HG02981 (cell line): ENCODE measurements around the gene PAFAH2.

Source experiments
- ATAC-seq: cut with Tn5 transposase; IDR thresholded peaks from one replicate; pipeline ENCODE4 v1.9.1; 2021; ENCODE audit warnings: mild to moderate bottlenecking, moderate library complexity; ENCODE audit not compliant: unreplicated experiment

Gene PAFAH2

GRCh38 chr1:25997828-25998761 lies at the start of gene PAFAH2:
Gene PAFAH2, minus strand, starts transcription at chr1:25998063. Its CDS starts 7,247 bp downstream, at chr1:25990816.
- ATAC-seq = peak; percentile 97

- no peak for ATAC-seq
Measured at GRCh38 chr1:26047278-26047874, 49.5 kb upstream of the PAFAH2 start.

GRCh38 chr1:26046246-26047095 lies 48.6 kb upstream of the PAFAH2 start:
- ATAC-seq = no peak

GRCh38 chr1:26045722-26046245 lies 47.9 kb upstream of the PAFAH2 start, which contains the start of gene SLC30A2:
Gene SLC30A2, minus strand, starts transcription at chr1:26046118. Its CDS starts 222 bp downstream, at chr1:26045896.
- no peak for ATAC-seq

- ATAC-seq = no peak
Measured at GRCh38 chr1:26044971-26045721, 47.3 kb upstream of the PAFAH2 start.

GRCh38 chr1:26044414-26044813 lies 46.6 kb upstream of the PAFAH2 start:
- ATAC-seq = no peak

GRCh38 chr1:26043765-26044164 lies 45.9 kb upstream of the PAFAH2 start:
- no peak for ATAC-seq

- ATAC-seq = no peak
Measured at GRCh38 chr1:26041978-26042377, 44.1 kb upstream of the PAFAH2 start.

- no peak for ATAC-seq
Measured at GRCh38 chr1:26041401-26041800, 43.5 kb upstream of the PAFAH2 start.

GRCh38 chr1:26038904-26039303 lies 41.0 kb upstream of the PAFAH2 start:
- no peak for ATAC-seq

- no peak for ATAC-seq
Measured at GRCh38 chr1:26038477-26038876, 40.6 kb upstream of the PAFAH2 start.

GRCh38 chr1:26037904-26038303 lies 40.0 kb upstream of the PAFAH2 start:
- ATAC-seq = no peak

GRCh38 chr1:26036756-26037281 lies 39.0 kb upstream of the PAFAH2 start:
- ATAC-seq = no peak

- ATAC-seq = peak; percentile 53
Measured at GRCh38 chr1:26035959-26036755, 38.3 kb upstream of the PAFAH2 start.

GRCh38 chr1:26035203-26035958 lies 37.5 kb upstream of the PAFAH2 start:
- ATAC-seq = peak; percentile 90

GRCh38 chr1:26034504-26035202 lies 36.8 kb upstream of the PAFAH2 start:
- ATAC-seq = no peak

GRCh38 chr1:26032656-26033357 lies 34.9 kb upstream of the PAFAH2 start:
- ATAC-seq = no peak
